MM.1S (cell line): ENCODE results near the gene NRG3.

ENCODE experiments used
- EZH2 ChIP-seq: fragments of 300-600 bp; sonication (generic); optimal IDR thresholded peaks from 2 replicates; pipeline ENCODE3; 2017; ENCODE audit warnings: low read depth, mild to moderate bottlenecking, antibody characterized with exemption, low read length, mixed read lengths
- EZH2phosphoT487 ChIP-seq: fragments of 300-600 bp; sonication (generic); IDR thresholded peaks from 2 replicates; pipeline ENCODE4 v1.6.1; 2018; ENCODE audit warnings: antibody characterized with exemption, low read length
- TF ChIP-seq, protein P1 (sequence below): fragments of 300-600 bp; sonication (generic); IDR thresholded peaks from 2 replicates; pipeline ENCODE4 v1.5.1; 2016; ENCODE audit warnings: antibody characterized with exemption, low read length, mixed read lengths

DNA sequence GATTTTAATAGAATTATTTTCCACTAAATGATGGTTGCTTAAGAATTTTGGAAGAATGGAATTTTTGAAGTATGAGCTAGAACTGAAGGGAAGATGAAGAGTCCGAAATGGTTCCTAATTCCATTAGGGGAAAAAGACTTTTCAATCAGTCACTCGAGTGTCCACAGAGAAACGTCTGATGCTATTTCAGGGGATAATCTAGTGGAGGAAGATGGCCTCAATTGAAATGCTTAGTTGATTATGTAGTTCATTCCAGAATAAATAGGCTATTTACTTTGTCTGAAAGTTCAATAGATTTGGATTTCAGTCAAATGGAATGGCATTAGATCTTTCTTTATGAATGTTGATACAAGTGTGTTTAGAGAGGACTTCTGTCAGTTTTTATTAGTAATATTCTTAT is 365.4 kb downstream of the NRG3 start:
- TF ChIP-seq, protein P1, sequence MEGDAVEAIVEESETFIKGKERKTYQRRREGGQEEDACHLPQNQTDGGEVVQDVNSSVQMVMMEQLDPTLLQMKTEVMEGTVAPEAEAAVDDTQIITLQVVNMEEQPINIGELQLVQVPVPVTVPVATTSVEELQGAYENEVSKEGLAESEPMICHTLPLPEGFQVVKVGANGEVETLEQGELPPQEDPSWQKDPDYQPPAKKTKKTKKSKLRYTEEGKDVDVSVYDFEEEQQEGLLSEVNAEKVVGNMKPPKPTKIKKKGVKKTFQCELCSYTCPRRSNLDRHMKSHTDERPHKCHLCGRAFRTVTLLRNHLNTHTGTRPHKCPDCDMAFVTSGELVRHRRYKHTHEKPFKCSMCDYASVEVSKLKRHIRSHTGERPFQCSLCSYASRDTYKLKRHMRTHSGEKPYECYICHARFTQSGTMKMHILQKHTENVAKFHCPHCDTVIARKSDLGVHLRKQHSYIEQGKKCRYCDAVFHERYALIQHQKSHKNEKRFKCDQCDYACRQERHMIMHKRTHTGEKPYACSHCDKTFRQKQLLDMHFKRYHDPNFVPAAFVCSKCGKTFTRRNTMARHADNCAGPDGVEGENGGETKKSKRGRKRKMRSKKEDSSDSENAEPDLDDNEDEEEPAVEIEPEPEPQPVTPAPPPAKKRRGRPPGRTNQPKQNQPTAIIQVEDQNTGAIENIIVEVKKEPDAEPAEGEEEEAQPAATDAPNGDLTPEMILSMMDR = no peak
- TF ChIP-seq EZH2 (no peak), EZH2phosphoT487 (no peak)
